HCT116 (cell line): ENCODE results near the gene GRAMD2A.

Source experiments
- ZFX ChIP-seq: fragments of 450-650 bp; IDR thresholded peaks from 2 replicates; pipeline ENCODE4 v1.6.1; 2017
- TF ChIP-seq, protein P1 (sequence below), 3 experiments: fragments of 200-600 bp in 1 of 3; sonication (generic) in 1 of 3; IDR thresholded peaks in 2 of 3; conservative IDR thresholded peaks in 1 of 3; 2 replicates each; pipeline ENCODE4 v1.5.1; 2012 to 2017; ENCODE audit warnings: low read depth in 2 of 3, low read length in 2 of 3, antibody characterized with exemption in 1 of 3, borderline replicate concordance in 1 of 3, control low read depth in 1 of 3, mild to moderate bottlenecking in 1 of 3, mixed read lengths in 1 of 3, mixed run types in 1 of 3, moderate library complexity in 1 of 3; ENCODE audit not compliant: insufficient read depth in 1 of 3
- TF ChIP-seq, protein P2 (sequence below): IDR thresholded peaks from 2 replicates; pipeline ENCODE4 v1.6.1; 2012

DNA sequence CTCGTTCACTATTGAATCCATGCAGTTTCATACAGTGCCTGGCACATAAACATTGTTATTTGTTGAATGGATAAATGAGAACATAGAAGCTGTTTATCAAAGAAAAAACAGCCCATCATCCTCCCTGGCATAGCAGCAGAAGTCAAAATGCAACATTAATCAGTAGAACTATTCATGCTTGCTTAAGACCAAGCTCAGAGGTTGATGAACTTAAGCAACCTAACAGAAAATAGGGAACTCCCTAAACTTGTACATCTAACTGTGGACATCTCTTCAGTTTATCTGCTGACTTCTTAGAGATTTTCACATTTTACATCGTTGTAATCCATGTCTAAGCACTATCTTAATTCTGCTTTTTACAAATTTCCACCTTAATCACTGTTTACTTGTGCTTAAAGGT lies 50.2 kb downstream of the GRAMD2A start:
- TF ChIP-seq, protein P1, sequence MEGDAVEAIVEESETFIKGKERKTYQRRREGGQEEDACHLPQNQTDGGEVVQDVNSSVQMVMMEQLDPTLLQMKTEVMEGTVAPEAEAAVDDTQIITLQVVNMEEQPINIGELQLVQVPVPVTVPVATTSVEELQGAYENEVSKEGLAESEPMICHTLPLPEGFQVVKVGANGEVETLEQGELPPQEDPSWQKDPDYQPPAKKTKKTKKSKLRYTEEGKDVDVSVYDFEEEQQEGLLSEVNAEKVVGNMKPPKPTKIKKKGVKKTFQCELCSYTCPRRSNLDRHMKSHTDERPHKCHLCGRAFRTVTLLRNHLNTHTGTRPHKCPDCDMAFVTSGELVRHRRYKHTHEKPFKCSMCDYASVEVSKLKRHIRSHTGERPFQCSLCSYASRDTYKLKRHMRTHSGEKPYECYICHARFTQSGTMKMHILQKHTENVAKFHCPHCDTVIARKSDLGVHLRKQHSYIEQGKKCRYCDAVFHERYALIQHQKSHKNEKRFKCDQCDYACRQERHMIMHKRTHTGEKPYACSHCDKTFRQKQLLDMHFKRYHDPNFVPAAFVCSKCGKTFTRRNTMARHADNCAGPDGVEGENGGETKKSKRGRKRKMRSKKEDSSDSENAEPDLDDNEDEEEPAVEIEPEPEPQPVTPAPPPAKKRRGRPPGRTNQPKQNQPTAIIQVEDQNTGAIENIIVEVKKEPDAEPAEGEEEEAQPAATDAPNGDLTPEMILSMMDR (IDR thresholded peaks at IDR 0.05 in 2 of 3, conservative IDR thresholded peaks at IDR 0.05 in 1 of 3; ENCODE audit: borderline replicate concordance in 1 of 3, insufficient read depth in 1 of 3, low read depth in 2 of 3, low read length in 2 of 3): no peak
- TF ChIP-seq, protein P2, sequence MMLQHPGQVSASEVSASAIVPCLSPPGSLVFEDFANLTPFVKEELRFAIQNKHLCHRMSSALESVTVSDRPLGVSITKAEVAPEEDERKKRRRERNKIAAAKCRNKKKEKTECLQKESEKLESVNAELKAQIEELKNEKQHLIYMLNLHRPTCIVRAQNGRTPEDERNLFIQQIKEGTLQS: no peak
- no peak for TF ChIP-seq ZFX
